ENCODE measurements around the gene UTP11.

DNA sequence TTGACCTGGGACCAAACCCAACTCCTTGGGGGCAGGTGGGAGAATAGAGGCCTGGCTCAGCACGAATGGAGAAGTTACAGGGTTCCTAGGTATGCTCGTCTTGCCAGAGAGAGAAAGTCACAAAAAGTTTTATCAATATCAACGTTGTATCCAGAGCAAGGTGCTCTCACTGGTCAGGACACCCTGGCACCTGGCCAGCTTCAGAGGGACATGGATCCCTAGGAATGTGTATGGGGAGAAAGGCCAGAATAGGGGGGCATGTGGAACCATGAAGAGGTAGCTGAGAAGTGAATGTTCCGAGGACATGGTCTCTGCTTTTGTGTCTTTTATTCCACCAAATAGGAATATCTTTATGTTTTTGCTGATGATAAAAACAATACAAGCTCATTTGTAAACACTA, 43.4 kb downstream of the UTP11 start:
- TF ChIP-seq GATA3 (IDR thresholded peaks at IDR 0.05; ENCODE audit: low read depth, low read length) (no peak), GATA2 (IDR thresholded peaks at IDR 0.05; ENCODE audit: low read depth, low read length) (no peak)

Measured in SH-SY5Y (cell line).